GM10266 (cell line): Measurements from ENCODE around the gene RUNX2.

Experiments used
- DNase-seq: peaks from one replicate; pipeline ENCODE4 v3.0.0; 2012; ENCODE audit errors: extremely low spot score
- TF ChIP-seq, protein P1 (sequence below): IDR thresholded peaks from 2 replicates; pipeline ENCODE4 v1.5.1; 2012; ENCODE audit warnings: mild to moderate bottlenecking, low read depth; ENCODE audit not compliant: control insufficient read depth, insufficient read depth; ENCODE audit errors: missing control alignments

RUNX2 gene

GRCh38 chr6:45300736-45301135 is 27.4 kb upstream of the RUNX2 start:
- DNase-seq, result no peak
- TF ChIP-seq, protein P1, sequence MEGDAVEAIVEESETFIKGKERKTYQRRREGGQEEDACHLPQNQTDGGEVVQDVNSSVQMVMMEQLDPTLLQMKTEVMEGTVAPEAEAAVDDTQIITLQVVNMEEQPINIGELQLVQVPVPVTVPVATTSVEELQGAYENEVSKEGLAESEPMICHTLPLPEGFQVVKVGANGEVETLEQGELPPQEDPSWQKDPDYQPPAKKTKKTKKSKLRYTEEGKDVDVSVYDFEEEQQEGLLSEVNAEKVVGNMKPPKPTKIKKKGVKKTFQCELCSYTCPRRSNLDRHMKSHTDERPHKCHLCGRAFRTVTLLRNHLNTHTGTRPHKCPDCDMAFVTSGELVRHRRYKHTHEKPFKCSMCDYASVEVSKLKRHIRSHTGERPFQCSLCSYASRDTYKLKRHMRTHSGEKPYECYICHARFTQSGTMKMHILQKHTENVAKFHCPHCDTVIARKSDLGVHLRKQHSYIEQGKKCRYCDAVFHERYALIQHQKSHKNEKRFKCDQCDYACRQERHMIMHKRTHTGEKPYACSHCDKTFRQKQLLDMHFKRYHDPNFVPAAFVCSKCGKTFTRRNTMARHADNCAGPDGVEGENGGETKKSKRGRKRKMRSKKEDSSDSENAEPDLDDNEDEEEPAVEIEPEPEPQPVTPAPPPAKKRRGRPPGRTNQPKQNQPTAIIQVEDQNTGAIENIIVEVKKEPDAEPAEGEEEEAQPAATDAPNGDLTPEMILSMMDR, result no peak

DNA sequence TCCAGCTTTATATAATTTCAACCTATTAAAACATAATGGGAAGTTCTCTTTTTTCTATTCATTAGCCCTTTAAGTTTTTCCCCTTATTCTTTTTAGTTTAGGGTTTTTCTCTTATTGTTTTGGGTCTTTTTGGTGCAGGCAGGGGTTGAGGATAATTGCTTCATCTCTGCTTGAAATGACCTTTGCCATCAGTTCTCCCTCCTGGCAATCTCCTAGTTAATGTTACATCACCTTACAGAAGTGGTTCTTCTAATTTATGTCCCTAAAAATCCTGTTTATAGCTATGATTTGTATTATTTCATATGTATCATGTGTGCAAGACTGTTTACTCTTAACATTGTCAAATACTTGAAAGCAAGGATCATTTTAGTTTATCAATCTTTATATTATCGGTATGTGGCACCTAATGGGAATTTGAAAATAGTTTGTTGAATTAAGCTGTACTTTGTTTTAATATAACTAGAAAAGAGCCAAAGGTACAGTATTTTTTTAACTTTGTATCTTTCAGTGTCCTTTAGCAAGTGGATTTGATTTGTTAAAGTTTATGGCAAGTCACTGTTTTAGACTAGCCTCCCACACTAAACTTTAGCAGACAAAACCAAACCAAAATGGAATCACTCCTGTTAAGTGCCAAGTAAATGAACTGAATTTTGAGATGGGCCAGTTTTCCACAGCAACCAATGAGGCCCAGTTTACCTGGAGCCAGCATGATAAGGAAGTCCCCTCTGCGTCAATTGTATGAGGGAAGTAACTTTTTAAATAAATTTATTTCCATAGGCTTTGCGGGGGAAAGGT is 26.6 kb upstream of the RUNX2 start:
- DNase-seq, result no peak
- TF ChIP-seq, protein P1, result no peak

DNA sequence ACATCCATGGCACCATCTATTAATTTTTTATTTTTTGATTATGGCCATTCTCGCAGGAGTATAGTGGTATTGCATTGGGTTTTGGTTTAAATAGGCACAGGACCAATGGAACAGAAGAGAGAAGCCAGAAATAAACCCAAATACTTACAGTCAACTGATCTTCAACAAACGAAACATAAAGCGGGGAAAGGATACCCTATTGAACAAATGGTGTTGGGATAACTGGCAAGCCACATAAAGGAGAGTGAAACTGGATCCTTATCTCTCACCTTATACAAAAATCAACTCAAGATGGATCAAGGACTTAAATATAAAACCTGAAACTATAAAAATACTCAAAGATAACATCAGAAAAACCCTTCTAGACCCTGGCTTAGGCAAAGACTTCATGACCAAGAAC is 25.3 kb upstream of the RUNX2 start:
- TF ChIP-seq, protein P1, result no peak

GRCh38 chr6:45305546-45305945 is 22.6 kb upstream of the RUNX2 start:
- TF ChIP-seq, protein P1, result no peak
- no peak for DNase-seq

More for the DNA sequence above, 25.3 kb upstream of the RUNX2 start:
- DNase-seq, result no peak

- TF ChIP-seq, protein P1, result no peak
- no peak for DNase-seq
These were observed 17.9 kb upstream of the RUNX2 start for GRCh38 chr6:45310118-45310788.

- TF ChIP-seq, protein P1, result no peak
- DNase-seq, result no peak
These were observed 14.0 kb upstream of the RUNX2 start for GRCh38 chr6:45314146-45314545.

DNA sequence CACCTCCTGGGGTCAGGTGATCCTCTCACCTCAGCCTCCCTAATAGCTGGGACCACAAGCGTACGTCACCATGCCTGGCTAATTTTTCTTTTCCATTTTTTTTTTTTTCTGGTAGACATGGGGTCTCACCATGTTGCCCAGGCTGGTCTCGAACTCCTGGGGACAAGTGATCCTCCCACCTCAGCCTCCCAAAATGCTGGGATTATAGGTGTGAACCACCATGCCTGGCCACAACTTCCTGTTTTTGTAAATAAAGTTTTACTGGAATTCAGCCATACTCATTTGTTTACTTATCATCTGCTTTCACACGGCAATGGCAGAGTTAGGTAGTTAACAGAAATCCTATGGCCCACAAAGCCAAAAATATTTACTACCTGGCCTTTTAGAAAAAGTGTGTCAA is 7.8 kb upstream of the RUNX2 start:
- DNase-seq, result no peak
- TF ChIP-seq, protein P1, result no peak
